ENCODE results near the gene SNAI3. TPM values are rescaled to one million over a fixed set of nuclear protein-coding genes. Genes with fewer than 3 reads are reported as not detected.
A peak's percentile ranks its signal among the peaks of the same experiment; 100 is the strongest.

The SNAI3 gene
- total and polyA plus RNA-seq, 9 of the 15 experiments (the other 6 are each of a cell fraction or from before 2014, with no cell fraction given): 0.04 to 4.1 (median 0.80) TPM; not detected in 1

GRCh38 chr16:88662843-88663606, 23.3 kb downstream of the SNAI3 start, which contains the start of gene MVD (continued):
- TF ChIP-seq ARID4B (CRISPR knock-in tag; IDR thresholded peaks at IDR 0.05) (peak; percentile 67), RBFOX2 (IDR thresholded peaks at IDR 0.05; ENCODE audit: low read depth, low read length) (peak; percentile 99), FOXK2 (conservative IDR thresholded peaks at IDR 0.05 in 1 of 2, IDR thresholded peaks at IDR 0.05 in 1 of 2; ENCODE audit: low read depth in 2 of 2) (peak in 1 of 2 experiments; percentile 49; a peak in 1 of 4 replicates), HDAC1 (IDR thresholded peaks at IDR 0.05) (peak in 1 of 2 experiments; percentile 65; a peak in 2 of 4 replicates), IRF1 (CRISPR knock-in tag; IDR thresholded peaks at IDR 0.05; ENCODE audit: borderline replicate concordance) (no peak), SIRT6 (IDR thresholded peaks at IDR 0.05; ENCODE audit: low read depth, low read length) (no peak), ZNF318 (IDR thresholded peaks at IDR 0.05; ENCODE audit: borderline replicate concordance in 1 of 2, low read depth in 1 of 2) (no peak), U2AF1 (optimal IDR thresholded peaks at IDR 0.05; ENCODE audit: low read depth, low read length) (peak; percentile 69), MECOM (CRISPR knock-in tag; IDR thresholded peaks at IDR 0.05) (no peak), CBX5 (IDR thresholded peaks at IDR 0.05; ENCODE audit: borderline replicate concordance, low read depth) (no peak), SMAD4 (CRISPR knock-in tag; conservative IDR thresholded peaks at IDR 0.05) (peak; percentile 37), CTBP1 (IDR thresholded peaks at IDR 0.05; ENCODE audit: borderline replicate concordance) (peak; percentile 86), SREBF1 (IDR thresholded peaks at IDR 0.05; ENCODE audit: borderline replicate concordance, low read depth, low read length) (peak; percentile 88)

All from K562 (cell line).